ENCODE data around the gene TULP4. TPM values are rescaled to one million over a fixed set of nuclear protein-coding genes. Genes with fewer than 3 reads are reported as not detected.
A peak's percentile ranks its signal among the peaks of the same experiment; 100 is the strongest.
"Not testable (repeated sequence)": the region's sequence is repeated elsewhere in the genome, so short reads cannot be mapped to it uniquely, and the experiment has no call there.

Gene TULP4
- total RNA-seq, 2 donors from 2014 or later = 16.5 to 30.4 TPM

DNA sequence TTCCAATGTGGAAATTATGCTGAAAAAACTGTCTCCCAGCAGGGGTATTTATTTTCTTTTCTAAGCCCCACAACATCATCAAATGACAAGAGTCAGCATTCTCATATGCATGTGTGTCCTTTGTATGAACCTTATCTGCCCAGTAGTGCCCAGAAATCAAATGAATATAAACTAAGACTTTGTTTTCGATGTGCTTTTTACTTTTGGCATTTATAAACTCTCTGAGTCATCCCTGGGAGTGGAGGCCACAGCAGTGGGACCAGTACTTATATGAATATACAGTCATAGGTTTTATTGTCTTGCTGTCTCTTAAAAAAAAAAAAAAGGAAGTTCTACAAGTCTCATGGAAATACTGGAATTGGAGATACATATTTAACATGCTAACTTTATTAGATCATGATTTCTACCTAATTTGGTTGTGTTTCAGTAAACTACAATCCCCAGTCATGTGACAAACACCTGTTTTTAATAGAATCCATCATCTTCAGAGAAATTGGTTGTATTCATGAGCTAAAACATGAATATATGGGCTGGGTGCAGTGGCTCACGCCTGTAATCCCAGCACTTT, 148.4 kb downstream of the TULP4 start:
- Mint-ChIP-seq H3K9me3 (no peaks in the 10 kb centered on the region), H3K27me3 (no peaks in the 10 kb centered on the region), H3K27ac (no peak overlapping the region), H3K4me3 (no peak overlapping the region), H3K36me3 (no peaks in the 10 kb centered on the region), H3K4me1 (ENCODE audit: low read depth in 2 of 2) (no peaks in the 10 kb centered on the region)
- no peak for DNase-seq (ENCODE audit: low spot score)
- ATAC-seq = no peak

DNA sequence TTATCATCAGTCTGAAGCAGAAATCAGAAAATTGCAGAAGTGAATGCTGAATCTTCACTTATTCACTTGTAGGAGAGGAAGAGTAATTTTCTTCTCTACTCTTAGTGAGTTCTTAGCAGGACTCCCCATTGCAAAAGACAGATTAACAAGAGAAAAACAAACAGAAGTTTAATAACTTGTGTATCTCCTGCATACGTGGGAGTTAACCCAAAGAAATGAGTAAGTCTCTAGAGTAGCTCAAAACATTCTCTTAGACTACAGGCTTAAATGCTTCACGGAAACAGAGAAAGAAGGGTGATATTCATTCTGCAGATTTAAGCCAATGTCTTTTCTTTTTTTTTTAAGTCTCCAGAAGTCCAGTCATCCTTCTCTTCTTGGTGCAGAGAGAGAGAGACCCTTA, 149.7 kb downstream of the TULP4 start:
- DNase-seq (ENCODE audit: low spot score) (no peak), ATAC-seq (no peak)
- H3K27ac Mint-ChIP-seq = no peak overlapping the region

DNA sequence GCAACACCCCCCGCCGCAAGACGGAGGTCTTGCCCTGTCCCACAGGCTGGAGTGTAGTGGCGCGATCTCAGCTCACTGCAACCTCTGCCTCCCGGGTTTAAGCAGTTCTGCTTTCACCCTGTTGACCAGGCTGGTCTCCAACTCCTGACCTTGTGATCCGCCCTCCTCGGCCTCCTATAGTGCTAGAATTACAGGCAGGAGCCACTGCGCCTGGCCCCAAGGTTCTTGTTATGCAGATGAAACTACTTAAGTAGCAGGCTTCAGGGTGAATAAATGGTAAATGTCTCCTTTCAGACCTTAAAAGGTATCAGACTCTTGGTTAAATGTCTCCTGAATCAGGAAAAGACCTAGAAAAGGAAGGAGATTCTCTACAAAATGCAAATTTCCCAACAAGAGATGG, 152.2 kb downstream of the TULP4 start:
- H3K4me3 Mint-ChIP-seq = no peak overlapping the region
- no peak overlapping the region for H3K27ac Mint-ChIP-seq

More for the DNA sequence above, 149.7 kb downstream of the TULP4 start:
- Mint-ChIP-seq H3K4me3 (no peak overlapping the region), H3K27me3 (no peaks in the 10 kb centered on the region), H3K4me1 (ENCODE audit: low read depth in 2 of 2) (no peaks in the 10 kb centered on the region), H3K36me3 (no peaks in the 10 kb centered on the region), H3K9me3 (no peaks in the 10 kb centered on the region)

DNA sequence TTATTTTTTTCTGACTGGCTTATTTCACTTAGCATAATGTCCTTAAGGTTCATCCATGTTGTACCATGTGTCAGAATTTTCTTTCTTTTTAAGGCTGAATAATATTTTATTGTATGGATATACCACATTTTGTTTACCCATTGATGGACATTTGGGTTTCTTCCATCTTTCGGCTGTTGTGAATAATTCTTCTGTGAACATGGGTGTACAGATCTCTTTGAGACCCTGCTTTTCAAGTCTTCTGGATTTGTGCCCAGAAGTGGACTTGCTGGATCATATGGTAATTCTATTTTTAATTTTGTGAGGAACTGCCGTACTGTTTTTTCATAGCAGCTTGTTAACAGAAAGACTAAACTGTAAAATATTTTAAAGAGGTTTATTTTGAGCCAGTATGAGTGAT, 153.0 kb downstream of the TULP4 start:
- no peak for ATAC-seq
- no peaks in the 10 kb centered on the region for H3K4me1 Mint-ChIP-seq (ENCODE audit: low read depth in 2 of 2)

More for the DNA sequence above, 152.2 kb downstream of the TULP4 start:
- H3K9me3 Mint-ChIP-seq = no peaks in the 10 kb centered on the region
- no peaks in the 10 kb centered on the region for H3K4me1 Mint-ChIP-seq (ENCODE audit: low read depth in 2 of 2)
- no peaks in the 10 kb centered on the region for H3K36me3 Mint-ChIP-seq
- H3K27me3 Mint-ChIP-seq = no peaks in the 10 kb centered on the region
- DNase-seq (ENCODE audit: low spot score) = no peak
- no peak for ATAC-seq

DNA sequence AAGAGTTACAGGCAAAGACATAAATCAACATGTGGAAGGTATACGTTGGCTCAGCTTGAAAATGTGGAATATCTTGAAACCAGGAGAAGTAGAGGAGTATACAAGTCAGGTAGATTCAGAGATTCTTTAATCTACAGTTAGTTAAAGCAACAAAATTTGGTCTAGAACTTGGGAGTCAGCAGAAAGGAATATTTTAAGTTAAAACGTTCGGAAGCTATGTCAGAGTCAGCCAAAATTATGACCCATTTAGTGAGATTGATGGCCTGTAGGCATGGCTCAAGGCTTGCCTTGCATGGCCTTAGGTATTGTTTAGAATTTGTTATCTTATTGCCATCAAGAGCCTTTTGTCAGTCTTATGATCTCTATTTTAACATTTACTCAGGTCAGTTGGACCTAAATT, 153.5 kb downstream of the TULP4 start:
- DNase-seq (ENCODE audit: low spot score) = no peak
- H3K27ac Mint-ChIP-seq = no peak overlapping the region
- no peaks in the 10 kb centered on the region for H3K27me3 Mint-ChIP-seq
- no peaks in the 10 kb centered on the region for H3K36me3 Mint-ChIP-seq
- no peak overlapping the region for H3K4me3 Mint-ChIP-seq
- ATAC-seq = no peak
- peaks cover 0 to 1% of the 10 kb centered on the region in 2 donors for H3K4me1 Mint-ChIP-seq (ENCODE audit: low read depth in 2 of 2)
- no peaks in the 10 kb centered on the region for H3K9me3 Mint-ChIP-seq

More for the DNA sequence above, 153.0 kb downstream of the TULP4 start:
- DNase-seq (ENCODE audit: low spot score) = no peak
- Mint-ChIP-seq H3K36me3 (no peaks in the 10 kb centered on the region), H3K9me3 (no peaks in the 10 kb centered on the region), H3K27ac (no peak overlapping the region), H3K4me3 (no peak overlapping the region), H3K27me3 (no peaks in the 10 kb centered on the region)

DNA sequence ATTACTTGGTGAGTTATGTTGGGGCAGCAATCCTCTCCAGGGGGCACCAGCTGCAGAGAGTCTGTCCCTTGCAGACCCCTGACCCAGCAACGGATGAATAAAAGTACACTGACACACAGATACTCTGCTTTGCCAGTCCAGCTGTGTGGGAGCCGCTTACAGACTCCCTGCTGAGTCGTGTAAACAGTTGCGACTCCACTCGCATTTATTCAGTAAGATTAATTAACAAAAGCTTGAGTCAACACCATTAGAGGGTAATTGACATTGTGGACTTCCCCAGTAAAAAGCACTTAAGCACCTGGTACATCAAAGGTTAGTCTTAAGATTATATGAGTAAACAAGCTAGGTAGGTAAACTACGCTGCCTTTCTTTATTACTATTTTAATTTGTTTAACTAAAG, 155.7 kb downstream of the TULP4 start:
- H3K4me3 Mint-ChIP-seq = no peak overlapping the region
- no peak for DNase-seq (ENCODE audit: low spot score)
- no peaks in the 10 kb centered on the region for H3K36me3 Mint-ChIP-seq
- no peaks in the 10 kb centered on the region for H3K9me3 Mint-ChIP-seq
- no peak overlapping the region for H3K27ac Mint-ChIP-seq
- no peak for ATAC-seq
- peaks cover 0 to 4% of the 10 kb centered on the region in 2 donors for H3K4me1 Mint-ChIP-seq (ENCODE audit: low read depth in 2 of 2)
- no peaks in the 10 kb centered on the region for H3K27me3 Mint-ChIP-seq

DNA sequence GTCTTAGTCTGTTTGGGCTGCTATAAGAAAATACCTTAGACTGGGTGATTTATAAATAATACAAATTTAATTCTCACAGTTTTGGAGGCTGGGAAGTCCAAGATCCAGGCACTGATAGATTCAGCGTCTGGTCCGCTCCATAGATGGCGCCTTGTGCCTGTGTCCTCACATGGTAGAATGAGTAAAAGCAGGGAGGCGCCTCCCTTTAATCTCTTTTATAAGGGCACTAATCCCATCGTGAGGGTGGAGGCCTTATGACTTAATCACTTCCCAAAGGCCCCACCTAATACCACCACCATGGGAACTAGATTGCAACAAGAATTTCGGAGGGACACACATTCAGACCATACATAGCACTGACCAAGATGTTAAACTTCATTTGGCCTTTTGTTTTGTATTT, 156.4 kb downstream of the TULP4 start:
- no peaks in the 10 kb centered on the region for H3K27me3 Mint-ChIP-seq
- H3K9me3 Mint-ChIP-seq = no peaks in the 10 kb centered on the region
- H3K4me3 Mint-ChIP-seq = no peak overlapping the region
- H3K27ac Mint-ChIP-seq = no peak overlapping the region
- no peak for DNase-seq (ENCODE audit: low spot score)
- H3K4me1 Mint-ChIP-seq (ENCODE audit: low read depth in 2 of 2) = peaks cover 0 to 4% of the 10 kb centered on the region in 2 donors
- no peaks in the 10 kb centered on the region for H3K36me3 Mint-ChIP-seq
- ATAC-seq = no peak

DNA sequence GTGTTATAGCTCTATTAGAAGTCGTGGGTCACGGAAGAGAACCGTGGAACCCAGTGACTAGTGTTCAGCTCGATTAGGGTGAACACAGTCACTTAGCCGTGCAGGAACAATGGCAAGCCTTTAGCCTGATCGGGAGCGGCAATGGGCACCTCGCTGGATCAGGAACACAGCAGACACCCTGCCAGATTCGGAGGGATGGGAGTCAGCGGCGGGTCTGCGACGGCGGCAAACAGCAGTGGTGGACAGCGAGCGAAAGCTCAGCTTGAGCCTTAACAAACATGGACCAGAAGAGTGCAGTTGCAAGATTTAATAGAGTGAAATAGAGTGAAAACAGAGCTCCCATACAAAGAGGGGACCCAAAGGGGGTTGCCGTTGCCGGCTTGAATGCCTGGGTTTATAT, 157.8 kb downstream of the TULP4 start:
- not testable (repeated sequence) for H3K27ac Mint-ChIP-seq; H3K9me3 Mint-ChIP-seq; H3K27me3 Mint-ChIP-seq; H3K36me3 Mint-ChIP-seq; ATAC-seq; DNase-seq (ENCODE audit: low spot score); H3K4me1 Mint-ChIP-seq (ENCODE audit: low read depth in 2 of 2); H3K4me3 Mint-ChIP-seq

DNA sequence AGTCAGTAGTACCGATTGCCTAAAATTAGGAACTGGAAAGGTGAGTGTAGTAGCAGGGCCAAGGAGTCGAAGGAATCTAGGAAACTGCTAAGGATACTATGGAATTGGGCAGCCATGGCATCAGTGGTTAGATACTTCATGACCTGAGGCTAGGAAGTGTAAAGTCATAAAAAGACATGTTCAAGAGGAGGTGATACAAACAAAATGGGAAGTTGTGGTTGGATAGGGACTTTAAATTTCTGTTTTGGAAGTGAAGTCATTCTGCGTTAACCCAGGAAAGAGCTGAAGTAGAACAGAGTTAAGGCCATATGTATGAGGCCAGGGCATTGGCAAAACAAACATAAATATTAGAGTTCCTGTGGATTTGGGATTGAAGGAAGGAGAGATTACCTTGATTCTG, 159.1 kb downstream of the TULP4 start:
- Mint-ChIP-seq H3K4me3 (no peak overlapping the region), H3K36me3 (no peaks in the 10 kb centered on the region), H3K9me3 (no peaks in the 10 kb centered on the region), H3K27ac (no peak overlapping the region), H3K4me1 (ENCODE audit: low read depth in 2 of 2) (peaks cover 4 to 8% of the 10 kb centered on the region in 2 donors), H3K27me3 (no peaks in the 10 kb centered on the region)
- no peak for DNase-seq (ENCODE audit: low spot score)
- no peak for ATAC-seq

DNA sequence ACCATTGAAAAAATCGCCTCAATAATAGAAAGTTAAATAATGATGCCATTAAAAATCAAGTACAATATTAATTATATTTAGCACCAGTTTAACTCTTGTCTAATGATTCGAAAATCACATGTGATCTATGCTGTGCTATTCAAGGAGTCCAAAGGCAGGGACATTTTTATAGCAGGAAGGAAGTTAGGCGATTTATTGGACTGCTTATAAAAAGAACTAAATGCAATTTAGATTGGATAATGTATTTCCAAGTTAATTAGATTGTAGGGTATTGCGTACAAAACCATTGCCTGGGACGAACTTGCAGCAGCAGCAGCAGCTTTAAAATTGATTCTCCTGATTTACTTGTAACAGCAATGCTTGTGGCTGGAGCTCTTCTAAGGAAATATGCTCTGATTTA, 160.2 kb downstream of the TULP4 start:
- Mint-ChIP-seq H3K4me3 (no peak overlapping the region), H3K27me3 (no peaks in the 10 kb centered on the region), H3K27ac (no peak overlapping the region), H3K36me3 (no peaks in the 10 kb centered on the region), H3K4me1 (ENCODE audit: low read depth in 2 of 2) (peaks cover 4 to 13% of the 10 kb centered on the region in 2 donors), H3K9me3 (no peaks in the 10 kb centered on the region)
- no peak for DNase-seq (ENCODE audit: low spot score)
- no peak for ATAC-seq

DNA sequence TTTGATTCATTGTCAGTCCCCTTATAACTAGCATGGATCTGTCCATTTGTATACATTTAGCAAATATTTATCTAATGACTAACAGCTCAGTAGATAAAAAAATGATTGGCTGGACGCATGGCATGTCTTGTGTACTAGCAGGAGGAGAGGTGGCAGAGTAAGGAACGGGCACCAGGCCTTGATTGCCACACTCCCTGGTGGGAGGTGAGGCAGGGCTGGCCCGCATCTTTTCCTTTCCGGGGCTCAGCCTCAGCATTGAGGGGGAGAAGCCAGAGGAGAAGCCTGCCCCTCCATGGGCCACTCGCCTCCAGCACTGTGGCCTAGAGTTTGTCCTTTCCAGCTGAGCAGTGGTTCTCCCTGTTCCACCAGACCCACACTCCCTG, 162.7 kb downstream of the TULP4 start:
- peak overlapping the region; percentile 15 for H3K4me3 Mint-ChIP-seq
- no peak overlapping the region for H3K27ac Mint-ChIP-seq
- no peak for DNase-seq (ENCODE audit: low spot score)
- H3K27me3 Mint-ChIP-seq = no peaks in the 10 kb centered on the region
- H3K9me3 Mint-ChIP-seq = no peaks in the 10 kb centered on the region
- no peaks in the 10 kb centered on the region for H3K36me3 Mint-ChIP-seq
- ATAC-seq = no peak
- peaks cover 4 to 13% of the 10 kb centered on the region in 2 donors for H3K4me1 Mint-ChIP-seq (ENCODE audit: low read depth in 2 of 2)

DNA sequence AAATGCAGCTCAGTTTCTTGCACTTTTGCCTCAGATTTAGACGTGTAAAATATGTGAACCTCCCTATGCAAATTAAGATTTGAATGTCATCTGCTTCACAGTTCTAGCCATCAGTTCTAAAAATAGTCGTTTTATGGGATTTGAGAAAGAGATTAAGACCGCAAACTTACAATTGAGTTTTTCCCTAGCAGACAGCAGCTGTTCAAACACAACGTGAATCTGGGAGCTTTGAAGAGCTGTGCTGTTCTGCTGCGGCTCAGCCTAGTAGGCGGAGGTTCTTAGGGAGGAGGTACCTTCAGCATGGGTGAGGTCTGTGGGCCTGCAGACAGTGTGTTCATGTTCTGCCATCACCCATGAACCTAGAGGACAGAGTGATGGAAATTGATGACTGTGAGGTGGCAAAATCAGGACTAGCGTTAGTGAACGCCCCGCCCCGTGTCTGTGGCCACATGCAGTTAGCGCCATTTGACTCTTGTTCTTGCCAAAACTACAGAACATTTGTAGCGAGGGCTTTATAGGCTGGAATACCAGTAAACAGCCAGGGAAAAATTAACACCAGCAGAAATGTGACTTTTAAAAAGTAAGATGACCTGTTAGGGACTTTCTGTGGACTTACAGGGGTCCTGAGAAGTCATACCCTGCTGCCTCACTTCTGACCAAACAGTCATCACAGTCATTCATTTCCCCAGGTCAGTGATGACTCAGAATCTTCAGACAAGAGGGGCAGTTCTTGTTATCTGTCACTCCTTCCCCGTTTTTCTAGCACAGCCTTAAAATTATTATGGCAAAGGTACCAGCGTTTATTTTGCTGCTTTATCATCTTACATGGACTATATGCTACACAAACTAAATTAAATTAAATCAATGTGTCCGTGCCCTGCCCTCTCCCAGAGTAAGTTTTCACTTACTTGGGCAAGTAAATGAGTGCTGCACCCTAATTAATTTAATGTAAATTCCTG, 163.4 kb downstream of the TULP4 start:
- peak overlapping the region; percentile 15 for H3K4me3 Mint-ChIP-seq
- H3K9me3 Mint-ChIP-seq = no peaks in the 10 kb centered on the region
- H3K4me1 Mint-ChIP-seq (ENCODE audit: low read depth in 2 of 2) = peaks cover 4 to 13% of the 10 kb centered on the region in 2 donors
- H3K27me3 Mint-ChIP-seq = no peaks in the 10 kb centered on the region
- H3K36me3 Mint-ChIP-seq = no peaks in the 10 kb centered on the region
- peak overlapping the region in 1 of 2 donors; percentile 15 for H3K27ac Mint-ChIP-seq
- DNase-seq (ENCODE audit: low spot score) = no peak
- peak; percentile 61 to 83 for ATAC-seq

DNA sequence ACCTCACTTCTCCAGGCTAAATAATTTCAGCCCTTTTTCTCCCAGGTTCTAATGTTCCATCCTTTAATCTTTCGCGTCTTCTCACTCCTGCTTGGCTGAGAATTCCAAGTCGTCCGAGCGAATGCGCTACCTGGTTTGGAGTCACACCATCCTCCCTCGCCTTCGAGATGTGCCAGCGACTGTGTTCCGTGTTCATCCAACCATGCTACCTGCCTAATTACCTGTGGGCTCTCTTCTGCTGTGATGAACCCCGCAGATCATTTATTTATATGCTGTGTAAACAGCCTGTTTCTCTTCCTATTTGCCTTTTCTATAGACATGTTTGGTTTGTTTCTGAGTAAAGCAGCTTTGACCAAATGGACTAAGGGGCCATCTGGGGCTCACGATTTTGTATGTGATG, 164.1 kb downstream of the TULP4 start:
- DNase-seq (ENCODE audit: low spot score) = no peak
- no peaks in the 10 kb centered on the region for H3K36me3 Mint-ChIP-seq
- H3K9me3 Mint-ChIP-seq = no peaks in the 10 kb centered on the region
- no peak overlapping the region for H3K27ac Mint-ChIP-seq
- H3K4me1 Mint-ChIP-seq (ENCODE audit: low read depth in 2 of 2) = peaks cover 0 to 13% of the 10 kb centered on the region in 2 donors
- H3K27me3 Mint-ChIP-seq = no peaks in the 10 kb centered on the region
- no peak overlapping the region for H3K4me3 Mint-ChIP-seq
- ATAC-seq = no peak

DNA sequence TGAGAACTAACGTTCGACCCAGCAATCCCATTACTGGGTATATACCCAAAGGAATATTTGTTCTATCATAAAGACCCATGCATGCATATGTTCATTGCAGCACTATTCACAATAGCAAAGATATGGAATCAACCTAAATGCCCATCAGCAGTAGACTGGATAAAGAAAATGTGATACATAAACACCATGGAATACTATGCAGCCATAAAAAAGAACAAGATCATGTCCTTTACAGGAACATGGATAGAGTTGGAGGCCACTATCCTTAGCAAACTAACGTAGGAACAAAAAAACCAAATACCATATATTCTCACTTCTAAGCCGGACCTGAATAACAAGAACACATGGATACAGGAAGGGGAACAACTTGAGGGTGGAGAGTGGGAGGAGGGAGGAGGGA, 165.5 kb downstream of the TULP4 start:
- not testable (repeated sequence) for H3K9me3 Mint-ChIP-seq, H3K36me3 Mint-ChIP-seq
- peaks cover 0 to 19% of the 10 kb centered on the region in 2 donors for H3K4me1 Mint-ChIP-seq (ENCODE audit: low read depth in 2 of 2)

More for the DNA sequence above, 165.5 kb downstream of the TULP4 start:
- not testable (repeated sequence) for H3K27me3 Mint-ChIP-seq; ATAC-seq; H3K27ac Mint-ChIP-seq; H3K4me3 Mint-ChIP-seq; DNase-seq (ENCODE audit: low spot score)
